HG03442 (cell line): ENCODE measurements around the gene CPEB4.

Experiments
- ATAC-seq: cut with Tn5 transposase; IDR thresholded peaks from one replicate; pipeline ENCODE4 v1.9.1; 2021; ENCODE audit warnings: mild to moderate bottlenecking, moderate library complexity; ENCODE audit not compliant: unreplicated experiment

CPEB4 gene

DNA sequence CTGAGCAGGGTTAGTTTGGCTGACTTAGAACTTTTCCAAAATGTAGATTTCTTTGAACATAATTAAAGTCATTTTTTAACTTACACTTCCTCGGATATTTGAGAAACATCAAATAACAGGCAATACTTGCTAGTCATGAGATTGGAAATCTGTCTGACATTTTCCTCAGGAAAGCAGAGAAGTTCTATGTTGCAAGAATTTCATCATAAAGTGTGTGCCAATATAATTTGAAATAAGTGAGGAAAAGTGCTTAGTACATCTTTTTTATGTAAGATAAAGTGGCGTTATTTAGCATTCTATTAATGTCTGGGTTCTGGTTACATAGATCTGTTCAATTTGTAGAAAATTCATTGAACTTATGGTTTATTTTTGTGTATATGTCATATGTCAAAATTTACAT lies 52.1 kb downstream of the CPEB4 start:
- no peak for ATAC-seq

DNA sequence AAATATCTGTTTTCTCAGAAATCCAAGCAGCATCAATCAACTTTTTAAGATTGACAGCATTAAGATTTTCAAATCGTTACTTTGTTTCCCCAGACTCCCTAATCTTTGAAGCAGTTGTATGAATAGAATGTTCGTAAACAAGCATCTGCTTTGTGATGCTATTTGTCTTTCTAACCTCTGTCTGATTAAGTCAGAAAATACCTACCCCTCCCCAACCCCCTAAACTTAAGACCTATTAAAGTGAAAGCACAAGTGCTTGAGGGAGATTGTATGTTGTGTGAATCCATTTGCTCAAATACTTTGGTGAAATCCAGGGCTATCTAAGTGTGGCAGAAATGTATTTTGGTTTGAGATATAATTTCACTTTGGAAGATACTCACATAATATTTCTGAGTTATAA lies 53.0 kb downstream of the CPEB4 start:
- ATAC-seq, result no peak

DNA sequence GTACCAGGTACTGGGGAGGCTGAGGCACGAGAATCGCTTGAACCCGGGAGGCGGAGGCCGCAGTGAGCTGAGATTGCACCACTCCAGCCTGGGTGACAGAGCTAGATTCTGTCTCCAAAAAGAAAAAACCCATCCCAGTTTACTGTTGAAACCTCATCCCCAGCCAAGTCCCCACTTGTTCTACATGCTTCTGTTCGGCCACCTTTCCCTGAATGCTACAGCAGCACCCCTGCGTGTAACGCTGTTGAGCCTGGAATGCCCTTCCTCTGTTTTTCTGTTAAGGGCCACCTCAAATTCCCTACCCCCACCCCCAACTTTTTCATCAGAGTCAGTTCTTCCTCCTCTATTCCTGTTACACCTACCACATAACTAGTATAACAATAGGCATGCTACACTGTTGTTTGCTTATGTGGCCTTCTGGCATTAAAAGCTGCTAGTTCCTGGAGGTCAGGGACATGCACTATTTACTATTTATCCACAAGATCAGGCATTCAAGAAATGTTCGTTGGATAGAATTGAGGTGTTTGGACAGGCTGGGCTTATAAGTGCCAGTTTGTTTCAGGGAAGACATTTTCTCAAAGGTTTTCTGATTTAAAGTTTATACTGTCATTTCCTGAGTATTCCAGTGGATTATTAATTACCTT lies 53.7 kb downstream of the CPEB4 start:
- ATAC-seq, result no peak

DNA sequence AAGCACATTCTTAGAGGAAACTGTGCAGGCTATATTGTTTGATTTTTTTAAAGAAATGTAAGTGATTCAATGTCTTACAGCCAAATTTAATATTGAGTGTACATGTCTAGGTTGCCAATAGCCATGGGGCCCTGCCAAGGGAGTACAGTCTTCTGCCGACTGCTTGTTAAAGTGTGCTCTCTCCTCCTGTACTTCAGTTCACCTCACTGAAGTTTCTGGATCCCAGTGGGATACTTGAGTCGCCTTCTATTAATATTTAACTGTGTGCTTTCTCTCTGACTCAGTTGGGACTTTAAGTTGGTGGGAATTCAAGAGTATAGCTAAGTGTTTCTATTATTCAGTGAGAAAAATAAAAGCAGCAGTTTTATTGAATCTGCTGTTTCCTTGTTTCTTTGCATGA lies 56.4 kb downstream of the CPEB4 start:
- ATAC-seq, result no peak

GRCh38 chr5:173945160-173945559 lies 57.0 kb downstream of the CPEB4 start:
- no peak for ATAC-seq

DNA sequence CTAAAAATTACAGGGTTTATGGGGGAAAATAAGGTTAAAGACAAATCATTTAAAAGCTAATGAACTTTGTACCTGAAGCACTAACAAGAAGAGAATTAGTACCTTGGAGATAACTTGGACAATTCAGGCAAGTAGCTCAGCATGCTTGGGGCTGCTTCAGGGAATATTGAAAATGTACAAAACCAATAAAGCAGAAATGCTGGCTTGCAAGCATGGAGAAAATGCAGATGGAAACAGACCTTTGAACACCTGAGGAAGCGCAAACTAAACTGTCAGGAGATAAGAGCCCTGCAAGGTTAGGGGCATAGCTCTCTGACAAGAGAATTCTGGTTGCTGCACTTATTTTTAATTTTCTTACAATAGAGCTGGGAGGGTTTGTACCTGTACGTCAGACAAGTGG lies 58.2 kb downstream of the CPEB4 start:
- ATAC-seq, result no peak

- ATAC-seq, result no peak
Measured at GRCh38 chr5:173950829-173951228, 62.7 kb downstream of the CPEB4 start.

DNA sequence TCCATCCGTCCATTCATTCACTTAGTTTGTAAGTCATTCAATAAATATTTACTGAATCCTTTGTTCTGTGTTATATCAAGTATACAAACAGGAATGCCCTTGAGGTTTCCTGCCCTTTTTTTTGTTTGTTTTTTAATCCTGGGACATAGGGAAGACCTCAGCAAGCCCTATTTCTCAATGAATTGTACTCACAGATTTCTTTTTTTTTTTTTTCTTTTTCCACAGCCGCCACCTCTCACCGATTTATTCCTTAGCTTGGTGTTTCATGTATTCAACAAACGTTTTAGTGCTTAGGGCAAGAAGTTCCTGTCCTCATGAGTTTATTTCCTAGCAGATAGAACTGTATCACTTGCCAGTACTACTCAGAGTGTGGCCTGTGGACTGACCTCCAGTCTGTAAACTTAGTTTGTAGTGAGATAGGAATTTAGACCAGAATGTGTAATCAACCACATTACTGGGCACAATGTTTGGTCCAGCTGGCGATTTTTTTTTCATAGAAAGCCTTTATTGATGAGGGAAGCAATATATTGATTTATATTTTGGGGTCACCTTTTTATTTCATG lies 65.5 kb downstream of the CPEB4 start:
- no peak for ATAC-seq

DNA sequence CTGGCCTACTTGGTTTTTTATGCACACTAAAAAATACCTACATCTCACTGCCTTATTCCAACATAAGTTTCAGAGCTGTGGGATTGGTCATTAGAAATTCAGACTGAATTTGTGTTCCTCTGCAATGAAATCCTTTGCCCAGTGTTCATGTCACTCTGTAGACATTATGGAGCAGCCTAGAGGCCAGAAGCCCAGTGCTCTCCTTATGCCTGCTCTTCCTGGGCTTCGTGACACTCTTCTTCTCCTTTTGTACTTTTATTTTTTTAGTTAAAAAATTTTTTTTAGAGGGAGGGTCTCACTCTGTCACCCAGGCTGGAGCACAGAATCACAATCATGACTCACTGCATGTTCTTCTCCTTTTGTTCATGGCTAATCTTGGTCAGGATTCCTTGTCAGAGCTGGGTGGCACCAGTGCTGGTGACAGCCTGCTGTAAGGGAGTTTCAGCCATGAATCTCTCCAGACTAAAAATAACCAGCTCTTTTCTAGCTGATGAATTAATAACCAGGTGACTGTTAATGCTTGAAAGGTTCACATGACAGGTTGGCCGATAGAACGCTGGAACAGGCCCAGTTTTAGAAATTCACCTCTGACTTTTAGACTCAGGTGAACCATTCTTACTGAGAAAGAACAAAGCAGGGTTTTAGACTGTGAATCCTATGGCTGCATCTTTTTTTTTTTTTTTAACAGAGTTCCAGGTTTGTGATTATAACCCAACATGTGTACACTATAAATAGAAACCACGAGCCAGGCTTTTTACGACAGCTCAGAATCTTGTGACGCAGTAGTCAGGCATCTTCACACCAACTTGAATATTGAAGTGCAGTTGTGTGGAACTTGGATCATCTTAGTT lies 66.7 kb downstream of the CPEB4 start:
- no peak for ATAC-seq

DNA sequence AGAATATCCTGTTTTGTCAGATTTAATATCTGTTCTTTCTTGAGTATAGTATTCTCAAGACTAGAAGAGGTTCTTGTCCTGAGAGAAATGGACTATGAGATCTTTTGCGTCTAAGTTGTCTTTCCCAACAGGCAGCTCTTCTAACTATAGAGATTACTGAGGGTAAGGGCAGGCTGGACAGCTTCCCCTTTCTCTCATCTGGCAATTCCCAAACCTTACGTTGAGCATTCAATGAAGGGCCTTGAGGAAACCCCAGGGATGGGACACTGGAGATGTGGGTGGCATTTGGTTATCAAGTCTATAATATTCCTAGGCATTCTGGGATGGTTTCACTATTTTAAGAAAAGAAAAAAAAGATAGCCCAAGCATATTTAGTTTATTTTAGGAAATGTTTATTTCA lies 72.8 kb downstream of the CPEB4 start:
- no peak for ATAC-seq

GRCh38 chr5:173961418-173961817 lies 73.3 kb downstream of the CPEB4 start:
- ATAC-seq, result no peak

DNA sequence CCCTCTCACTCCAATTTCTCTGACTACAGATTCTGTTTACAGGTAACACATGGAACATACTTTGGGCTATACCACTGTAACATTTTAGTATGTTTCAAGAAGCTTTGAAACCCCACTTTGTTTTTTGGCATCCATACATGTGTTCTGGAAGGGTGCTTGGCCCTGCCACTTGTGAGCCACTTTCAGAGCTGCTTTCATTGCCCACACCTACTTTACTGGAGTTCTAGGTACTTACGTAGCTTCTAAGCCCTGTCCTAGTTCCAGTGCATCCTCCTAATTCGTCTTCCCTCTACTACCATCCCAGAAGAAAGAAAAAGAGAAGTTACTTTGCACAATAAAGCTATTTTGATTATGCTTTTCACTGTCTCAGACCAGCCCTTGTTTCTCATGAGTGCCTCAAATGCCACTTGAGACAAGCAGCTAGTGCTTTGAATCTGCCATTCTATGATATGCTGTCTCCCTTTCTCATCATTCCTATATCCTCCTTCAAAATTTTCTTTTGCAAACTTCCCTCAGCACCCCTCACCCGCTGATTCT lies 74.4 kb downstream of the CPEB4 start:
- no peak for ATAC-seq

- no peak for ATAC-seq
Measured at GRCh38 chr5:173963182-173963838, 75.2 kb downstream of the CPEB4 start.

GRCh38 chr5:173963867-173964441 lies 75.8 kb downstream of the CPEB4 start:
- ATAC-seq, result no peak

DNA sequence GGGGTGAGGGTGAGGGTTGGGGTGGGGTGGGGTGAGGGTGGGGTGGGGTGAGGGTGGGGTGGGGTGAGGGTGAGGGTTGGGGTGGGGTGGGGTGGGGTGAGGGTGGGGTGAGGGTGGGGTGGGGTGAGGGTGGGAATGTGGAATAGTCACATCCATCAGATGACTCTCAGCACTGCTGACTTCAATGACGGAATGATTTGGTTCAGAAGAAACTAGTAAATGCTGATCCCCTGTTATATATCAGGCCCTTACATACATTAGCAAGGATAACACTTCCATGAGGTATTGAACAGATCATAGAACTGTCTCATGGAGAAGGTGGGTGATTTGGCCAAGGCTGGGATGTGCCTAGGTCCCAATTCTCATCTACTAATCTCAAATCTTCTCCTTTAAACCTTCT lies 76.4 kb downstream of the CPEB4 start:
- no peak for ATAC-seq

- no peak for ATAC-seq
Measured at GRCh38 chr5:173967241-173967640, 79.1 kb downstream of the CPEB4 start.

DNA sequence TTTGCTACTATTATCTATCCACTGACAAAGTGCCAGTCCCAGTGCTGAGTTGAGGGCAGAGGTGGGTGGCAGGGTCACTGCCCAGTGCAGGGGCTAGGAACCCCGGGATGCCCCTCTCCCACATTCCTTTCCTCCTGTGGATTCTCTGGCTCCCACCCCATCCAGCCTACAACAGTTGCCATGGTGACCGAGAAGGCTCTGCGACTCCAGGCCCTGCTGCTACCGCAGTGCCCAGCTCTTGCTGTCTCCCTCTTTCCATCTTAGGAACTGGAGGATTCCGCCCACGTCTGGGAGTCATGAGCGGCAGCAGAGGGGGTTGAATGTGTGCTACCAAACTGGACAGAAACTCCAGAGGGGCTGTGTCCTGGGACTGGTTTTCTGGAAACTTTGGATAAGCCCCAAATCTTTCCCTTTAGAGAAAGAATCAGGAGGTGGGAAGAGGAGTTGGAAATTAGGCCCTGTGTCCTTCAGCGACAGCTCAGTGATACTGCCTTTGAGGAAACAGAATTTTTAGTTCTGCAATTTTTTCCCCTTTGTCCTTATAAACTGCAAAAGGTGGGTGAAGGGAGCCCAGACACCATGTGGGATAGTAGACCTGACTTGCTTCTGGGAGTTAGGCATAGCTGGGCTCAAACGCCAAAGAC lies 80.1 kb downstream of the CPEB4 start:
- ATAC-seq, result no peak

- no peak for ATAC-seq
Measured at GRCh38 chr5:173969167-173970049, 81.3 kb downstream of the CPEB4 start.

GRCh38 chr5:173970878-173971650 lies 82.9 kb downstream of the CPEB4 start:
- ATAC-seq, result no peak
